Left ventricle myocardium superior (tissue), 1 donor: ENCODE data around the gene TMC1. TPM values are rescaled to one million over a fixed set of nuclear protein-coding genes. Genes with fewer than 3 reads are reported as not detected.

ENCODE experiments used
- ATAC-seq: fragments of 200-7000 bp; cut with Tn5 transposase; one replicate; pipeline ENCODE4 v1.9.1; 2020; ENCODE audit warnings: mild to moderate bottlenecking, moderate library complexity
- DNase-seq: peaks from one replicate; pipeline ENCODE4 v3.0.0-alpha.2; 2020
- intact Hi-C: fragments of 100-400 bp; cut with micrococcal nuclease; formaldehyde crosslinking; loops from one replicate; pipeline ENCODE4 v1.11.0; 2022
- total RNA-seq: library from RNA; stranded (reverse); fragmentation: NEBNext Ultra II Directional; extraction: Animal tissue kit (Norgen Biotek cat#: 25700); gene quantifications from one replicate; pipeline ENCODE4 v1.2.1, GENCODE V29; 2021
- donor health status: DM: no; HTN: yes; CAD: no; lungs with severe emphysema.

TMC1 gene
- total RNA-seq, 1 donor from 2014 or later, result not detected

- ATAC-seq (no peak), DNase-seq (no peak)
- intact Hi-C loops, result no loop called here
Measured at GRCh38 chr9:72563806-72564205, 42.4 kb downstream of the TMC1 start.

- intact Hi-C loops, result no loop called here
- DNase-seq (no peak), ATAC-seq (no peak)
Measured at GRCh38 chr9:72564479-72565281, 43.3 kb downstream of the TMC1 start.

- intact Hi-C loops, result no loop called here
- ATAC-seq (no peak), DNase-seq (no peak)
Measured at GRCh38 chr9:72565535-72565934, 44.1 kb downstream of the TMC1 start.

- ATAC-seq (no peak), DNase-seq (no peak)
- intact Hi-C loops, result no loop called here
Measured at GRCh38 chr9:72574156-72574810, 52.9 kb downstream of the TMC1 start.

GRCh38 chr9:72575666-72576065 is 54.3 kb downstream of the TMC1 start:
- ATAC-seq (no peak), DNase-seq (no peak)
- intact Hi-C loops, result no loop called here

- DNase-seq (no peak), ATAC-seq (no peak)
- intact Hi-C loops, result no loop called here
Measured at GRCh38 chr9:72576087-72576486, 54.7 kb downstream of the TMC1 start.

GRCh38 chr9:72577212-72577753 is 55.9 kb downstream of the TMC1 start:
- intact Hi-C loops, result no loop called here
- DNase-seq, result no peak
- peak; percentile 81 for ATAC-seq

GRCh38 chr9:72579190-72579589 is 57.8 kb downstream of the TMC1 start:
- intact Hi-C loops, result no loop called here
- peak; percentile 65 for DNase-seq
- ATAC-seq, result peak; percentile 36

- DNase-seq (no peak), ATAC-seq (no peak)
- intact Hi-C loops, result no loop called here
Measured at GRCh38 chr9:72579880-72580550, 58.6 kb downstream of the TMC1 start.

- DNase-seq, result no peak
- intact Hi-C loops, result no loop called here
- ATAC-seq, result no peak
Measured at GRCh38 chr9:72581694-72582093, 60.3 kb downstream of the TMC1 start.

GRCh38 chr9:72583370-72583769 is 62.0 kb downstream of the TMC1 start:
- DNase-seq, result no peak
- ATAC-seq, result no peak
- intact Hi-C loops, result no loop called here

GRCh38 chr9:72586388-72587130 is 65.2 kb downstream of the TMC1 start:
- DNase-seq, result no peak
- peak; percentile 48 for ATAC-seq
- intact Hi-C loops, result no loop called here

GRCh38 chr9:72588336-72588735 is 66.9 kb downstream of the TMC1 start:
- DNase-seq, result no peak
- intact Hi-C loops, result no loop called here
- no peak for ATAC-seq

GRCh38 chr9:72589667-72590521 is 68.5 kb downstream of the TMC1 start:
- ATAC-seq (no peak), DNase-seq (no peak)
- intact Hi-C loops, result loop anchor here (5.0 to 10.0 kb wide), 2 partner anchors 308 to 555 kb away; no protein-coding TSS in a partner anchor

- intact Hi-C loops, result loop anchor here (5.0 to 10.0 kb wide), 2 partner anchors 309 to 556 kb away; no protein-coding TSS in a partner anchor
Measured at GRCh38 chr9:72590824-72591223, 69.4 kb downstream of the TMC1 start.

GRCh38 chr9:72592502-72593403 is 71.3 kb downstream of the TMC1 start:
- ATAC-seq (peak; percentile 81), DNase-seq (no peak)
- intact Hi-C loops, result loop anchor here (5.0 to 10.0 kb wide), 2 partner anchors 310 to 558 kb away; no protein-coding TSS in a partner anchor

More at GRCh38 chr9:72590824-72591223, 69.4 kb downstream of the TMC1 start:
- ATAC-seq (no peak), DNase-seq (no peak)
